A549 (cell line): Measurements from ENCODE around the gene KLHL41. TPM values are rescaled to one million over a fixed set of nuclear protein-coding genes. Genes with fewer than 3 reads are reported as not detected.
"Not testable (repeated sequence)": the region's sequence is repeated elsewhere in the genome, so short reads cannot be mapped to it uniquely, and the experiment has no call there.

Experiments used
- ATAC-seq, 2 experiments: fragments of 200-7000 bp in 1 of 2; fragments of >200 bp in 1 of 2; cut with Nextera tagmentation in 1 of 2; cut with Tn5 transposase in 1 of 2; 3 replicates each; pipeline versions ENCODE4 v1.8.0 to v1.9.1; 2018 to 2020; ENCODE audit warnings: mild to moderate bottlenecking in 1 of 2, moderate library complexity in 1 of 2
- CTCF ChIA-PET: fragments of 300-600 bp; sonication (Branson Sonifier 250); formaldehyde crosslinking; extraction: SDS; loops from one replicate; lab custom pipeline; 2021; ENCODE audit warnings: antibody characterized with exemption, inconsistent platforms; lab: Yijun Ruan, JAX
- POLR2A ChIA-PET: fragments of 350-600 bp; formaldehyde crosslinking; extraction: SDS; loops from one replicate; lab custom pipeline; 2021; ENCODE audit warnings: antibody characterized with exemption, inconsistent platforms; lab: Yijun Ruan, JAX
- DNase-seq, 2 experiments: peaks; one replicate each; pipeline versions ENCODE4 v3.0.0 to v3.0.0-alpha.2; 2011 to 2016; ENCODE audit warnings: low read depth in 1 of 2, low spot score in 1 of 2
- FAIRE-seq: peaks from 2 replicates; lab custom pipeline; 2011; peaks lifted over from hg19 to GRCh38; lab: Jason Lieb, UNC
- H3K27ac ChIP-seq, 2 experiments: fragments of >200 bp; sonication (Bioruptor Twin); formaldehyde crosslinking; 3 replicates each; pipeline ENCODE4 v1.5.1; 2016 to 2017
- H3K4me1 ChIP-seq: fragments of >200 bp; sonication (Bioruptor Twin); formaldehyde crosslinking; 3 replicates; pipeline ENCODE4 v1.6.1; 2016
- H3K4me2 ChIP-seq: fragments of >200 bp; sonication (Bioruptor Twin); formaldehyde crosslinking; 3 replicates; pipeline ENCODE4 v1.6.1; 2016
- H3K4me3 ChIP-seq: fragments of >200 bp; sonication (Bioruptor Twin); formaldehyde crosslinking; 3 replicates; pipeline ENCODE4 v1.5.1; 2016
- H3K9me3 ChIP-seq: fragments of >200 bp; sonication (Bioruptor Twin); formaldehyde crosslinking; 3 replicates; pipeline ENCODE4 v1.6.1; 2016
- CBX2 ChIP-seq: fragments of 200-600 bp; sonication (generic); IDR thresholded peaks from 2 replicates; pipeline ENCODE4 v1.6.1; 2016; ENCODE audit warnings: low read depth, mild to moderate bottlenecking, borderline replicate concordance
- CHD4 ChIP-seq: fragments of 200-600 bp; sonication (generic); IDR thresholded peaks from 2 replicates; pipeline ENCODE4 v1.6.1; 2016; ENCODE audit warnings: antibody characterized with exemption, mild to moderate bottlenecking, borderline replicate concordance
- EHF ChIP-seq: fragments of 250-450 bp; sonication (Bioruptor Pico); IDR thresholded peaks from 2 replicates; pipeline ENCODE4 v1.5.0; 2020; ENCODE audit warnings: mild to moderate bottlenecking
- EP300 ChIP-seq, 2 experiments: fragments of >200 bp; sonication (Bioruptor Twin); formaldehyde crosslinking; IDR thresholded peaks; 2 replicates in 1 of 2; 3 replicates in 1 of 2; pipeline ENCODE4 v1.6.1; 2016 to 2017
- FOSB ChIP-seq: fragments of 250-450 bp; sonication (Bioruptor Pico); IDR thresholded peaks from 2 replicates; pipeline ENCODE4 v1.5.0; 2020; ENCODE audit warnings: mild to moderate bottlenecking, moderate library complexity
- GATA3 ChIP-seq: IDR thresholded peaks from 2 replicates; pipeline ENCODE4 v1.6.1; 2012; ENCODE audit warnings: borderline replicate concordance
- HDAC2 ChIP-seq: fragments of 200-600 bp; sonication (generic); IDR thresholded peaks from 2 replicates; pipeline ENCODE4 v1.6.1; 2016
- HOXA7 ChIP-seq: fragments of 250-450 bp; sonication (Bioruptor Pico); IDR thresholded peaks from 2 replicates; pipeline ENCODE4 v1.5.0; 2020; ENCODE audit warnings: mild to moderate bottlenecking, moderate library complexity
- HOXB13 ChIP-seq: fragments of 250-450 bp; sonication (Bioruptor Pico); IDR thresholded peaks from 2 replicates; pipeline ENCODE4 v1.5.0; 2020; ENCODE audit warnings: low read depth, mild to moderate bottlenecking, moderate library complexity
- HOXB5 ChIP-seq: fragments of 250-450 bp; sonication (Bioruptor Pico); IDR thresholded peaks from 2 replicates; pipeline ENCODE4 v1.5.0; 2020; ENCODE audit warnings: mild to moderate bottlenecking, moderate library complexity
- JUNB ChIP-seq: fragments of >200 bp; sonication (Bioruptor Twin); formaldehyde crosslinking; IDR thresholded peaks from 2 replicates; pipeline ENCODE4 v1.6.1; 2016
- KDM5A ChIP-seq: fragments of 200-600 bp; sonication (generic); IDR thresholded peaks from 2 replicates; pipeline ENCODE4 v1.6.1; 2016; ENCODE audit warnings: antibody characterized with exemption, mild to moderate bottlenecking
- MAFK ChIP-seq: fragments of 450-650 bp; IDR thresholded peaks from 2 replicates; pipeline ENCODE4 v1.6.1; 2014; ENCODE audit not compliant: partially characterized antibody
- NPAS2 ChIP-seq: fragments of 250-450 bp; sonication (Bioruptor Pico); IDR thresholded peaks from 2 replicates; pipeline ENCODE4 v1.8.0; 2022; ENCODE audit warnings: mild to moderate bottlenecking, moderate library complexity, borderline replicate concordance
- NR3C1 ChIP-seq: fragments of >200 bp; sonication (Bioruptor Twin); formaldehyde crosslinking; IDR thresholded peaks from 3 replicates; pipeline ENCODE4 v1.6.1; 2017
- POLR2A ChIP-seq: IDR thresholded peaks from 2 replicates; pipeline ENCODE4 v1.6.1; 2012; ENCODE audit warnings: mild to moderate bottlenecking, low read length
- RARB ChIP-seq: fragments of 250-450 bp; sonication (Bioruptor Pico); IDR thresholded peaks from 2 replicates; pipeline ENCODE4 v1.8.0; 2021; ENCODE audit warnings: mild to moderate bottlenecking, moderate library complexity
- ZFP36 ChIP-seq: fragments of 450-650 bp; IDR thresholded peaks from 2 replicates; pipeline ENCODE4 v1.6.1; 2014; ENCODE audit warnings: borderline replicate concordance; ENCODE audit not compliant: partially characterized antibody
- ZNF302 ChIP-seq: fragments of 250-450 bp; sonication (Bioruptor Pico); IDR thresholded peaks from 2 replicates; pipeline ENCODE4 v1.9.0; 2021; ENCODE audit warnings: inconsistent platforms, mild to moderate bottlenecking, moderate library complexity
- WGBS: methylation state at CpG from one replicate; pipeline ENCODE4 v1.1.6; 2017; ENCODE audit errors: missing lambda C conversion rate; 5-methylcytosine and 5-hydroxymethylcytosine counted together
- polyA plus RNA-seq, 4 experiments: library from polyadenylated mRNA; depleted of rRNA in 3 of 4; stranded (reverse); fragments of >200 nt; fragmentation: RNase III in 1 of 4; extraction: RNeasy Plus Mini Kit Qiagen cat#74134 plus additional on column Dnase treatment in 1 of 4; gene quantifications; 2 replicates in 3 of 4; 3 replicates in 1 of 4; pipeline ENCODE4 v1.2.3, GENCODE V29; 2011 to 2017
- TF ChIP-seq, protein P1 (sequence below): fragments of >200 bp; sonication (Bioruptor Twin); formaldehyde crosslinking; IDR thresholded peaks from 3 replicates; pipeline ENCODE4 v1.6.1; 2016
- TF ChIP-seq, protein P2 (sequence below): IDR thresholded peaks from 2 replicates; pipeline ENCODE4 v1.6.1; 2012
- TF ChIP-seq, protein P3 (sequence below): IDR thresholded peaks from 2 replicates; pipeline ENCODE4 v1.6.1; 2012; ENCODE audit warnings: low read depth, borderline replicate concordance
- TF ChIP-seq, protein P4 (sequence below): fragments of >200 bp; sonication (Bioruptor Twin); formaldehyde crosslinking; IDR thresholded peaks from 2 replicates; pipeline ENCODE4 v1.6.1; 2016
- TF ChIP-seq, protein P5 (sequence below): fragments of 450-650 bp; IDR thresholded peaks from 2 replicates; pipeline ENCODE4 v1.6.1; 2014; ENCODE audit warnings: antibody characterized with exemption

The KLHL41 gene
- polyA plus RNA-seq, 2 of the 4 experiments (the other 2 are of a cell fraction) = 0.06 to 0.08 TPM

DNA sequence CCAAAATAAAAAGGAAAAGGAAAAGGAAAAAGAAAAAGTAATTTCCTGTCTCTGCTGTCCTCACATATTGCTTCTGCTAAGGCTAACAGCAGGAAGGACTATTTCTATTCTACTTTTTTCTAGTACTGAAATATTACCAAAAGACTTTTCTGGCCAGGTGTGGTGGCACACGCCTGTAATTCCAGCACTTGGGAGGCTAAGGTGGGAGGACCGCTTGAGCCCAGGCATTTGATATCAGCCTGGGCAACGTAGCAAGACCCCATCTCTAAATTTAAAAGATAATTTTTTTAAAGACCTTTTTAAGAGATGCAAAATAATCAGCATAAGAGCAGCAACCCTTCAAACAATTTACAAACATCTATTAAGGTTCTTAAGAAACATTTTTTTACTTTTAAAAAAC is 32.9 kb downstream of the KLHL41 start:
- CTCF ChIA-PET = interaction anchor here (1.0 kb wide), 1 partner anchor 21 kb away, joined by 4 read pairs; no protein-coding TSS in a partner anchor

DNA sequence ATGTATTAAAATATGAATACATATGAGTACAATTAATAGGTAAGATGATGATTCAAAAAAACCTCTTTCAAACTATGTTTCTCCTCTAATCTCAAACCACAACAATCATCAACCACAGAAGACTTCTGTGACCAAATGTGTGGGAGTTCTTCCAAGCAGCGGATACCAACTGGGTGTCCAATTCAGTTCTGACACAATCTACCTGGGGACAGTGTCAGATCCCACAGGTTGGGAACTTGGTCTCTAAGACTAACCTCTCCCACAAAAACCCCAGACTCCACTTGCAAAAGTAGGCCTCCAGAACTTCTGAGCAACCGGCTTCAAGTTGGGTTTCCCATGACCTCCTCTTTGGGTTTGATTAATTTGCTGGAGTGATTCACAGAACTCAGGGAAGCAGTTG is 37.3 kb downstream of the KLHL41 start:
- WGBS = 95% methylated on average over 2 of the region's 2 CpGs
- ATAC-seq = no peak
- H3K4me3 ChIP-seq = no peak overlapping the region
- no peak overlapping the region for H3K27ac ChIP-seq
- no peak for DNase-seq
- no peak for FAIRE-seq
- no peaks in the 10 kb centered on the region for H3K4me1 ChIP-seq
- H3K9me3 ChIP-seq = no peaks in the 10 kb centered on the region
- ChIA-PET CTCF (no interaction called here), POLR2A (no interaction called here)
- TF ChIP-seq GATA3 = no peak
- TF ChIP-seq, protein P1, sequence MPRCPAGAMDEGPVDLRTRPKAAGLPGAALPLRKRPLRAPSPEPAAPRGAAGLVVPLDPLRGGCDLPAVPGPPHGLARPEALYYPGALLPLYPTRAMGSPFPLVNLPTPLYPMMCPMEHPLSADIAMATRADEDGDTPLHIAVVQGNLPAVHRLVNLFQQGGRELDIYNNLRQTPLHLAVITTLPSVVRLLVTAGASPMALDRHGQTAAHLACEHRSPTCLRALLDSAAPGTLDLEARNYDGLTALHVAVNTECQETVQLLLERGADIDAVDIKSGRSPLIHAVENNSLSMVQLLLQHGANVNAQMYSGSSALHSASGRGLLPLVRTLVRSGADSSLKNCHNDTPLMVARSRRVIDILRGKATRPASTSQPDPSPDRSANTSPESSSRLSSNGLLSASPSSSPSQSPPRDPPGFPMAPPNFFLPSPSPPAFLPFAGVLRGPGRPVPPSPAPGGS = no peak
- TF ChIP-seq ZNF302 (CRISPR knock-in tag) = no peak
- TF ChIP-seq, all 56 proteins: peak for 0
- no peak overlapping the region for H3K4me2 ChIP-seq

More for the DNA sequence above, 32.9 kb downstream of the KLHL41 start:
- no peak for DNase-seq
- no peaks in the 10 kb centered on the region for H3K9me3 ChIP-seq
- H3K4me1 ChIP-seq = no peaks in the 10 kb centered on the region
- FAIRE-seq = no peak
- POLR2A ChIA-PET = no interaction called here
- no peak for TF ChIP-seq HOXB13 (CRISPR knock-in tag)
- WGBS = 85% methylated on average over 3 of the region's 3 CpGs
- no peak overlapping the region for H3K27ac ChIP-seq
- no peak overlapping the region for H3K4me3 ChIP-seq
- ATAC-seq = no peak
- H3K4me2 ChIP-seq = no peak overlapping the region

DNA sequence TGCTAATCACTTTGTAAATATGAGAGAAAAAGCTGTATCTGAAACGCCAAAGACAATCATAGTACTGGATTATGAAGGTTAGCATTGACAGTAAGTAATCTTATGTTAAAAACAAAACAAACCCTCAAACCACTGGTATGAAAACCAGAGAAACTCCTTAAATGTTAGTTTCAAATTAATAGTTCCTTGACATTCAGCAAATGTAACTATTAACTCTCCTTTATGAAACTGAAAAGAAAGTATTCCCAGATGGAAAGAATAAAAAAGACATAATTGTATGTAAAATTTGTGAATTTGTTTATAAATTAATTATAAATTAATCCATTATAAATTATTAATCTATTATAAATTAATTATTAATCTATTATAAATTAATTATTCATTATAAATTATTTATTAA is 51.9 kb downstream of the KLHL41 start:
- TF ChIP-seq NPAS2 (no peak), MAFK (no peak), CHD4 (peak; percentile 42; the same call in 1 of the 2 replicates)
- ATAC-seq (no peak), FAIRE-seq (no peak), DNase-seq (no peak)
- H3K27ac ChIP-seq = no peak overlapping the region
- no peaks in the 10 kb centered on the region for H3K4me1 ChIP-seq
- CTCF ChIA-PET = no interaction called here
- no peaks in the 10 kb centered on the region for H3K9me3 ChIP-seq
- 91% methylated on average over 1 of the region's 1 CpG for WGBS
- POLR2A ChIA-PET = no interaction called here
- no peak overlapping the region for H3K4me2 ChIP-seq
- no peak overlapping the region for H3K4me3 ChIP-seq

DNA sequence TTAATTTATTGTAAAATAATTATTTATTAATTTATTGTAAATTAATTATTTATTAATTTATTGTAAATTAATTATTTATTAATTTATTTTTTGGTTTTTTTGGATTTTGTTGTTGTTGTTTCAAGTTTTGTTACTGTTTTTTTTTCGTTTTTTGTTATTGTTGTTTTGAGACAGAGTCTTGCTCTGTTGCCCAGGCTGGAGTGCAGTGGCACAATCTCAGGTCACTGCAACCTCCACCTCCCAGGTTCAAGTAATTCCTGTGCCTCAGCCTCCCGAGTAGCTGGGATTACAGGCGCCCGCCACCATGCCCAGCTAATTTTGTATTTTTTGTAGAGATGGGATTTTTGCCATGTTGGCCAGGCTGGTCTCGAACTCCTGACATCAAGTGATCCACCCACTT is 52.6 kb downstream of the KLHL41 start:
- WGBS = 93% methylated on average over 5 of the region's 5 CpGs
- POLR2A ChIA-PET, ATAC-seq, H3K27ac ChIP-seq, H3K9me3 ChIP-seq, DNase-seq, H3K4me2 ChIP-seq, FAIRE-seq, H3K4me1 ChIP-seq, H3K4me3 ChIP-seq: not testable (repeated sequence)
- CTCF ChIA-PET = interaction anchor here (1.0 to 1.4 kb wide), 3 partner anchors 11 to 82 kb away, joined by 3 to 4 read pairs (median 3); partner anchors contain the start of gene FASTKD1
- TF ChIP-seq CHD4 = peak; percentile 93; the same call in 1 of the 2 replicates

DNA sequence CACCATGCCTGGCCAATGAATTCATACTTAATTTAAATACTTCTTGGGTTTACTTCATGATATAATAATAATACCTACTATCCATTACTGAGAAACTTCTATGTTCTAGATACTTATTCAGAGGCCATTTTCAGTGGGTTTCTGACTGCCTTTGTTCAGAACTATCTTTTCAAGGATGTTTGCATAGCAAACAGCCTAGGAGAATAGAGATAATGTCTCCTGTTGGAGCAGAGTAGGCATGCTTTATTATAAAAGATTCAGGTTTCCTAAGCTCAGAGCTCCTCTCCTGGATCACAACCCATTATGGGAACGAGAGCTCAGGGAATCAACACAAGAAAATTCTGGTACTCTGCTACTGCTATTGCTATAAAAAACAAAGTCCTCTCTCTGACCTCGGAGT is 53.0 kb downstream of the KLHL41 start:
- TF ChIP-seq HDAC2 = no peak
- no peak for TF ChIP-seq HOXA7 (CRISPR knock-in tag)
- TF ChIP-seq RARB = no peak
- TF ChIP-seq FOSB (CRISPR knock-in tag) = no peak
- no peak for TF ChIP-seq EHF (CRISPR knock-in tag)
- TF ChIP-seq, protein P2, sequence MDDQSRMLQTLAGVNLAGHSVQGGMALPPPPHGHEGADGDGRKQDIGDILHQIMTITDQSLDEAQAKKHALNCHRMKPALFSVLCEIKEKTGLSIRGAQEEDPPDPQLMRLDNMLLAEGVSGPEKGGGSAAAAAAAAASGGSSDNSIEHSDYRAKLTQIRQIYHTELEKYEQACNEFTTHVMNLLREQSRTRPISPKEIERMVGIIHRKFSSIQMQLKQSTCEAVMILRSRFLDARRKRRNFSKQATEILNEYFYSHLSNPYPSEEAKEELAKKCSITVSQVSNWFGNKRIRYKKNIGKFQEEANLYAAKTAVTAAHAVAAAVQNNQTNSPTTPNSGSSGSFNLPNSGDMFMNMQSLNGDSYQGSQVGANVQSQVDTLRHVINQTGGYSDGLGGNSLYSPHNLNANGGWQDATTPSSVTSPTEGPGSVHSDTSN = no peak
- TF ChIP-seq, protein P3, sequence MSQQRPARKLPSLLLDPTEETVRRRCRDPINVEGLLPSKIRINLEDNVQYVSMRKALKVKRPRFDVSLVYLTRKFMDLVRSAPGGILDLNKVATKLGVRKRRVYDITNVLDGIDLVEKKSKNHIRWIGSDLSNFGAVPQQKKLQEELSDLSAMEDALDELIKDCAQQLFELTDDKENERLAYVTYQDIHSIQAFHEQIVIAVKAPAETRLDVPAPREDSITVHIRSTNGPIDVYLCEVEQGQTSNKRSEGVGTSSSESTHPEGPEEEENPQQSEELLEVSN = no peak
- no peak for TF ChIP-seq ZFP36
- no peak for TF ChIP-seq POLR2A
- TF ChIP-seq EP300 (IDR thresholded peaks at IDR 0.05) = no peak
- no peak for TF ChIP-seq JUNB
- TF ChIP-seq NR3C1 = no peak
- TF ChIP-seq, protein P4, sequence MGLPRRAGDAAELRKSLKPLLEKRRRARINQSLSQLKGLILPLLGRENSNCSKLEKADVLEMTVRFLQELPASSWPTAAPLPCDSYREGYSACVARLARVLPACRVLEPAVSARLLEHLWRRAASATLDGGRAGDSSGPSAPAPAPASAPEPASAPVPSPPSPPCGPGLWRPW = no peak
- no peak for TF ChIP-seq KDM5A
- no peak for TF ChIP-seq HOXB5 (CRISPR knock-in tag)
- TF ChIP-seq, protein P5, sequence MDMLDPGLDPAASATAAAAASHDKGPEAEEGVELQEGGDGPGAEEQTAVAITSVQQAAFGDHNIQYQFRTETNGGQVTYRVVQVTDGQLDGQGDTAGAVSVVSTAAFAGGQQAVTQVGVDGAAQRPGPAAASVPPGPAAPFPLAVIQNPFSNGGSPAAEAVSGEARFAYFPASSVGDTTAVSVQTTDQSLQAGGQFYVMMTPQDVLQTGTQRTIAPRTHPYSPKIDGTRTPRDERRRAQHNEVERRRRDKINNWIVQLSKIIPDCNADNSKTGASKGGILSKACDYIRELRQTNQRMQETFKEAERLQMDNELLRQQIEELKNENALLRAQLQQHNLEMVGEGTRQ = no peak
- no peak for TF ChIP-seq CBX2
- WGBS = 94% methylated on average over 2 of the region's 2 CpGs
- Histone ChIP-seq H3K27ac (no peak overlapping the region), H3K9me3 (no peaks in the 10 kb centered on the region), H3K4me1 (no peaks in the 10 kb centered on the region), H3K4me2 (no peak overlapping the region), H3K4me3 (no peak overlapping the region)
- ChIA-PET POLR2A (no interaction called here), CTCF (interaction anchor here (1.0 to 1.4 kb wide), 3 partner anchors 11 to 83 kb away, joined by 3 to 4 read pairs (median 3); partner anchors contain the start of gene FASTKD1)
- FAIRE-seq (no peak), ATAC-seq (no peak), DNase-seq (no peak)
